MCF 10A (cell line): ENCODE results near the gene DHTKD1. TPM values are rescaled to one million over a fixed set of nuclear protein-coding genes. Genes with fewer than 3 reads are reported as not detected.

Experiments used
- BruUV-seq: library from RNA; stranded (reverse); fragments of 400-500 nt; replicated peaks from 2 replicates; lab custom pipeline; 2021; lab: Mats Ljungman, UMichigan
- CTCF ChIA-PET: fragments of 300-600 bp; sonication (Branson Sonifier 250); formaldehyde crosslinking; extraction: SDS; loops from one replicate; lab custom pipeline; 2021; ENCODE audit warnings: antibody characterized with exemption, inconsistent platforms; lab: Yijun Ruan, JAX
- POLR2A ChIA-PET: fragments of 300-600, 350-650 bp; sonication (Branson Sonifier 250); formaldehyde crosslinking; extraction: SDS; loops from one replicate; lab custom pipeline; 2020; ENCODE audit warnings: antibody characterized with exemption, inconsistent platforms; lab: Yijun Ruan, JAX
- DNase-seq: peaks from one replicate; pipeline ENCODE4 v3.0.0-alpha.2; 2018; ENCODE audit not compliant: unreplicated experiment
- H3K27ac Mint-ChIP-seq: one replicate; pipeline ENCODE4 v1.8.0; 2022; ENCODE audit warnings: mild to moderate bottlenecking, low read depth, mixed read lengths; ENCODE audit not compliant: unreplicated experiment
- H3K27me3 Mint-ChIP-seq: one replicate; pipeline ENCODE4 v1.8.0; 2022; ENCODE audit warnings: mixed read lengths; ENCODE audit not compliant: insufficient read depth, unreplicated experiment
- H3K36me3 Mint-ChIP-seq: one replicate; pipeline ENCODE4 v1.8.0; 2022; ENCODE audit warnings: mild to moderate bottlenecking, moderate library complexity, mixed read lengths; ENCODE audit not compliant: insufficient read depth, unreplicated experiment
- H3K4me1 Mint-ChIP-seq: one replicate; pipeline ENCODE4 v1.8.0; 2022; ENCODE audit warnings: mixed read lengths; ENCODE audit not compliant: insufficient read depth, unreplicated experiment
- H3K4me3 Mint-ChIP-seq: one replicate; pipeline ENCODE4 v1.8.0; 2022; ENCODE audit warnings: mild to moderate bottlenecking, moderate library complexity, mixed read lengths; ENCODE audit not compliant: unreplicated experiment
- H3K9me3 Mint-ChIP-seq: one replicate; pipeline ENCODE4 v1.8.0; 2022; ENCODE audit warnings: mixed read lengths; ENCODE audit not compliant: unreplicated experiment
- CTCF ChIP-seq: fragments of 200-600 bp; IDR thresholded peaks from one replicate; pipeline ENCODE4 v1.8.0; 2022; ENCODE audit warnings: antibody characterized with exemption, mild to moderate bottlenecking; ENCODE audit not compliant: unreplicated experiment
- intact Hi-C: fragments of 100-400 bp; cut with micrococcal nuclease; formaldehyde crosslinking; loops from 2 replicates; pipeline ENCODE4 v1.14.1; 2022
- total RNA-seq: library from RNA; stranded (reverse); gene quantifications from 2 replicates; pipeline ENCODE4 v1.2.3, GENCODE V29; 2022

DHTKD1 gene
- total RNA-seq, 1 experiment from 2014 or later = 17.3 TPM

DNA sequence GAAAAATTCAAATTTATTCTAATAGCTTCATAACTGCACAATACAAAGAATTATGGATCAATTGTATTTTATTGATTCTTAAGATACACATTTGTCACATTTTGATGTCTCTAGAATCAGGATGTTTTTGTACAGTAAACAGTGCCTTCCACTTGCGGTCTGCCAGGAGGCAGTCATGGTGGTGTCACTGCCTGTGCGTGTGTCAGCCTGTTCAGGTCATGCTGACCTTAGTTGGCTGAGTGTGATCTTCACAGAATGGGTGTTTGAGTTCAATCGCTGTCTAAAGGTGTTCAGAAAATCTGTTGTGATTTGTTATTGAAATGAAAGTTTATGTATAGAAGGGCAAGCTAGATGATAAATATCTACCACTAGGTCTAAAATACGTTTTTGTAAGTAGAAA, 81.4 kb downstream of the DHTKD1 start:
- Mint-ChIP-seq H3K9me3 (no peaks in the 10 kb centered on the region), H3K4me1 (no peaks in the 10 kb centered on the region), H3K27me3 (no peaks in the 10 kb centered on the region), H3K36me3 (peaks cover 68% of the 10 kb centered on the region), H3K4me3 (no peak overlapping the region), H3K27ac (no peak overlapping the region)
- no TSS peak for BruUV-seq
- POLR2A ChIA-PET = interaction anchor here (0.7 kb wide), 1 partner anchor 76 kb away, joined by 3 read pairs; no protein-coding TSS in a partner anchor
- TF ChIP-seq CTCF = no peak
- CTCF ChIA-PET = no interaction called here
- intact Hi-C loops = no loop called here
- DNase-seq = no peak

- TF ChIP-seq CTCF = no peak
- ChIA-PET CTCF (no interaction called here), POLR2A (no interaction called here)
- Mint-ChIP-seq H3K9me3 (no peaks in the 10 kb centered on the region), H3K4me3 (no peak overlapping the region), H3K36me3 (peaks cover 62% of the 10 kb centered on the region), H3K4me1 (no peaks in the 10 kb centered on the region), H3K27ac (no peak overlapping the region), H3K27me3 (no peaks in the 10 kb centered on the region)
- BruUV-seq = no TSS peak
- intact Hi-C loops = no loop called here
- no peak for DNase-seq
Measured at GRCh38 chr10:12154516-12154915, 85.8 kb downstream of the DHTKD1 start.

- intact Hi-C loops = no loop called here
- Mint-ChIP-seq H3K4me1 (no peaks in the 10 kb centered on the region), H3K36me3 (peaks cover 58% of the 10 kb centered on the region), H3K4me3 (no peak overlapping the region), H3K9me3 (no peaks in the 10 kb centered on the region), H3K27ac (no peak overlapping the region), H3K27me3 (no peaks in the 10 kb centered on the region)
- TF ChIP-seq CTCF = no peak
- CTCF ChIA-PET = interaction anchor here (0.6 kb wide), 1 partner anchor 170 kb away, joined by 3 read pairs; no protein-coding TSS in a partner anchor
- POLR2A ChIA-PET = interaction anchor here (1.1 kb wide), 1 partner anchor 9 kb away, joined by 3 read pairs; no protein-coding TSS in a partner anchor
- BruUV-seq = no TSS peak
- DNase-seq = no peak
Measured at GRCh38 chr10:12156367-12157123, 87.8 kb downstream of the DHTKD1 start.

DNA sequence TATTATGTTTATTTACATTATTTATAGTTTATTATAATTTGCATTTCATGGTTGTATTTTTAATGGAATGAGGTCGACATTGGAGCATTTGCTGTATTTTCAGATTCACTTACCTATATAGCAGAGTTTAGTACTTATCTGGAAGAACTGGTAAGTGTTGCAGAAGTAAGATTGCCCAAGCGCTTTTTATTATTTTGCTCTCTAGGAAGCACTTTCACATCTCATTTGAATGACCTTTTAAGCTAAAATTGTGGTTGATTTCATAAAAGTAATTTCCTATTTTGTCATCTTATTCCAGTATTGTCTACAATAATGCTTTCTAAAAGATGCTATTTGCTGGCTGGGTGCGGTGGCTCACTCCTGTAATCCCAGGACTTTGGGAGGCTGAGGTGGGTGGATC, 89.4 kb downstream of the DHTKD1 start:
- TF ChIP-seq CTCF = no peak
- no peaks in the 10 kb centered on the region for H3K4me1 Mint-ChIP-seq
- ChIA-PET CTCF (no interaction called here), POLR2A (no interaction called here)
- no peak for DNase-seq
- H3K4me3 Mint-ChIP-seq = no peak overlapping the region
- H3K9me3 Mint-ChIP-seq = no peaks in the 10 kb centered on the region
- BruUV-seq = no TSS peak
- no peaks in the 10 kb centered on the region for H3K27me3 Mint-ChIP-seq
- intact Hi-C loops = no loop called here
- H3K27ac Mint-ChIP-seq = no peak overlapping the region
- H3K36me3 Mint-ChIP-seq = peaks cover 69% of the 10 kb centered on the region
